Measurements from ENCODE around the gene STRN4. TPM values are rescaled to one million over a fixed set of nuclear protein-coding genes. Genes with fewer than 3 reads are reported as not detected.
A peak's percentile ranks its signal among the peaks of the same experiment; 100 is the strongest.
"Not testable (repeated sequence)": the region's sequence is repeated elsewhere in the genome, so short reads cannot be mapped to it uniquely, and the experiment has no call there.

STRN4 gene
- total RNA-seq, 1 donor from 2014 or later: 116 TPM

- Mint-ChIP-seq H3K27ac (peak overlapping the region; percentile 94), H3K9me3 (no peaks in the 10 kb centered on the region), H3K4me3 (peak overlapping the region; percentile 93), H3K4me1 (ENCODE audit: low read depth) (peaks cover 43% of the 10 kb centered on the region), H3K36me3 (ENCODE audit: low read depth) (peaks cover 19% of the 10 kb centered on the region), H3K27me3 (ENCODE audit: insufficient read depth) (no peaks in the 10 kb centered on the region)
- no peak for DNase-seq (ENCODE audit: low spot score)
- intact Hi-C loops (cut with micrococcal nuclease): loop anchor here (1.0 to 2.0 kb wide), 7 partner anchors 11 to 143 kb away; partner anchors contain the start of genes ARHGAP35, DACT3, FKRP and SLC1A5
Measured at GRCh38 chr19:46717716-46718143, 28.5 kb downstream of the STRN4 start.

- Mint-ChIP-seq H3K9me3 (no peaks in the 10 kb centered on the region), H3K27ac (peak within 1 kb of the TSS; percentile 94), H3K36me3 (ENCODE audit: low read depth) (peaks cover 23% of the 10 kb centered on the region), H3K4me1 (ENCODE audit: low read depth) (peaks cover 42% of the 10 kb centered on the region), H3K27me3 (ENCODE audit: insufficient read depth) (no peaks in the 10 kb centered on the region), H3K4me3 (peak within 1 kb of the TSS; percentile 93)
- DNase-seq (ENCODE audit: low spot score): peak; percentile 86
- intact Hi-C loops (cut with micrococcal nuclease): loop anchor here (1.0 to 2.0 kb wide), 6 partner anchors 11 to 143 kb away; partner anchors contain the start of genes ARHGAP35, DACT3, FKRP and STRN4
Measured at GRCh38 chr19:46717034-46717715, 29.1 kb downstream of the STRN4 start, which contains the start of gene PRKD2. PRKD2 (minus strand) TSS chr19:46717114; CDS start chr19:46716370, 744 bp downstream.

- Mint-ChIP-seq H3K27ac (peak overlapping the region; percentile 89), H3K36me3 (ENCODE audit: low read depth) (peaks cover 19% of the 10 kb centered on the region), H3K9me3 (no peaks in the 10 kb centered on the region), H3K27me3 (ENCODE audit: insufficient read depth) (no peaks in the 10 kb centered on the region), H3K4me3 (peak overlapping the region; percentile 93), H3K4me1 (ENCODE audit: low read depth) (peaks cover 38% of the 10 kb centered on the region)
- intact Hi-C loops (cut with micrococcal nuclease): loop anchor here (1.0 to 2.0 kb wide), 6 partner anchors 12 to 144 kb away; partner anchors contain the start of genes ARHGAP35, DACT3, FKRP and STRN4
- DNase-seq (ENCODE audit: low spot score): no peak
Measured at GRCh38 chr19:46716672-46717033, 29.6 kb downstream of the STRN4 start.

- no peak for DNase-seq (ENCODE audit: low spot score)
- H3K9me3 Mint-ChIP-seq: no peaks in the 10 kb centered on the region
- H3K36me3 Mint-ChIP-seq (ENCODE audit: low read depth): peaks cover 16% of the 10 kb centered on the region
- H3K27ac Mint-ChIP-seq: peak overlapping the region; percentile 89
- intact Hi-C loops (cut with micrococcal nuclease): loop anchor here (2.0 kb wide), 4 partner anchors 31 to 115 kb away; partner anchors contain the start of genes CALM3, DACT3, FKRP and STRN4
- no peaks in the 10 kb centered on the region for H3K27me3 Mint-ChIP-seq (ENCODE audit: insufficient read depth)
- H3K4me3 Mint-ChIP-seq: peak overlapping the region; percentile 93
- H3K4me1 Mint-ChIP-seq (ENCODE audit: low read depth): peaks cover 38% of the 10 kb centered on the region
Measured at GRCh38 chr19:46715975-46716671, 30.1 kb downstream of the STRN4 start.

GRCh38 chr19:46715620-46715974 is 30.7 kb downstream of the STRN4 start:
- Mint-ChIP-seq H3K27me3 (ENCODE audit: insufficient read depth) (no peaks in the 10 kb centered on the region), H3K27ac (peak overlapping the region; percentile 82), H3K9me3 (no peaks in the 10 kb centered on the region), H3K4me1 (ENCODE audit: low read depth) (peaks cover 34% of the 10 kb centered on the region), H3K4me3 (peak overlapping the region; percentile 93), H3K36me3 (ENCODE audit: low read depth) (peaks cover 16% of the 10 kb centered on the region)
- no peak for DNase-seq (ENCODE audit: low spot score)
- intact Hi-C loops (cut with micrococcal nuclease): loop anchor here (2.0 kb wide), 2 partner anchors 99 to 115 kb away; partner anchors contain the start of gene CALM3

GRCh38 chr19:46714444-46715106 is 31.7 kb downstream of the STRN4 start:
- peak overlapping the region; percentile 93 for H3K4me3 Mint-ChIP-seq
- H3K9me3 Mint-ChIP-seq: no peaks in the 10 kb centered on the region
- peak overlapping the region; percentile 87 for H3K27ac Mint-ChIP-seq
- H3K36me3 Mint-ChIP-seq (ENCODE audit: low read depth): peaks cover 14% of the 10 kb centered on the region
- peaks cover 33% of the 10 kb centered on the region for H3K4me1 Mint-ChIP-seq (ENCODE audit: low read depth)
- intact Hi-C loops (cut with micrococcal nuclease): loop anchor here (2.0 kb wide), 2 partner anchors 98 to 114 kb away; partner anchors contain the start of gene CALM3
- no peaks in the 10 kb centered on the region for H3K27me3 Mint-ChIP-seq (ENCODE audit: insufficient read depth)
- DNase-seq (ENCODE audit: low spot score): peak; percentile 67

- peak overlapping the region; percentile 93 for H3K4me3 Mint-ChIP-seq
- peak; percentile 67 for DNase-seq (ENCODE audit: low spot score)
- H3K27me3 Mint-ChIP-seq (ENCODE audit: insufficient read depth): no peaks in the 10 kb centered on the region
- H3K36me3 Mint-ChIP-seq (ENCODE audit: low read depth): peaks cover 8% of the 10 kb centered on the region
- H3K9me3 Mint-ChIP-seq: no peaks in the 10 kb centered on the region
- peak overlapping the region; percentile 87 for H3K27ac Mint-ChIP-seq
- peaks cover 26% of the 10 kb centered on the region for H3K4me1 Mint-ChIP-seq (ENCODE audit: low read depth)
- intact Hi-C loops (cut with micrococcal nuclease): loop anchor here (2.0 kb wide), 2 partner anchors 97 to 113 kb away; partner anchors contain the start of gene CALM3
Measured at GRCh38 chr19:46713781-46714443, 32.3 kb downstream of the STRN4 start.

GRCh38 chr19:46712768-46713338 is 33.4 kb downstream of the STRN4 start:
- H3K36me3 Mint-ChIP-seq (ENCODE audit: low read depth); H3K9me3 Mint-ChIP-seq; intact Hi-C loops (cut with micrococcal nuclease); H3K27me3 Mint-ChIP-seq (ENCODE audit: insufficient read depth); DNase-seq (ENCODE audit: low spot score); H3K27ac Mint-ChIP-seq: not testable (repeated sequence)
- peaks cover 16% of the 10 kb centered on the region for H3K4me1 Mint-ChIP-seq (ENCODE audit: low read depth)
- H3K4me3 Mint-ChIP-seq: peak overlapping the region; percentile 93

GRCh38 chr19:46710687-46711086 is 35.6 kb downstream of the STRN4 start:
- no peak overlapping the region for H3K4me3 Mint-ChIP-seq
- no peaks in the 10 kb centered on the region for H3K9me3 Mint-ChIP-seq
- no peak for DNase-seq (ENCODE audit: low spot score)
- no peaks in the 10 kb centered on the region for H3K27me3 Mint-ChIP-seq (ENCODE audit: insufficient read depth)
- H3K36me3 Mint-ChIP-seq (ENCODE audit: low read depth): peaks cover 21% of the 10 kb centered on the region
- H3K4me1 Mint-ChIP-seq (ENCODE audit: low read depth): peaks cover 11% of the 10 kb centered on the region
- no peak overlapping the region for H3K27ac Mint-ChIP-seq
- intact Hi-C loops (cut with micrococcal nuclease): no loop called here

GRCh38 chr19:46704379-46705076 is 41.7 kb downstream of the STRN4 start:
- peak; percentile 71 for DNase-seq (ENCODE audit: low spot score)
- H3K9me3 Mint-ChIP-seq: no peaks in the 10 kb centered on the region
- H3K4me3 Mint-ChIP-seq: no peak overlapping the region
- H3K4me1 Mint-ChIP-seq (ENCODE audit: low read depth): peaks cover 9% of the 10 kb centered on the region
- intact Hi-C loops (cut with micrococcal nuclease): loop anchor here (1.0 kb wide), 3 partner anchors 13 to 49 kb away; partner anchors contain the start of gene PRKD2
- H3K36me3 Mint-ChIP-seq (ENCODE audit: low read depth): peaks cover 36% of the 10 kb centered on the region
- peak overlapping the region; percentile 20 for H3K27ac Mint-ChIP-seq
- H3K27me3 Mint-ChIP-seq (ENCODE audit: insufficient read depth): no peaks in the 10 kb centered on the region

GRCh38 chr19:46700704-46701103 is 45.5 kb downstream of the STRN4 start:
- no peak overlapping the region for H3K4me3 Mint-ChIP-seq
- no peaks in the 10 kb centered on the region for H3K27me3 Mint-ChIP-seq (ENCODE audit: insufficient read depth)
- no peaks in the 10 kb centered on the region for H3K9me3 Mint-ChIP-seq
- peaks cover 9% of the 10 kb centered on the region for H3K4me1 Mint-ChIP-seq (ENCODE audit: low read depth)
- H3K27ac Mint-ChIP-seq: no peak overlapping the region
- intact Hi-C loops (cut with micrococcal nuclease): no loop called here
- peaks cover 41% of the 10 kb centered on the region for H3K36me3 Mint-ChIP-seq (ENCODE audit: low read depth)
- DNase-seq (ENCODE audit: low spot score): no peak

All from activated T-helper 1 cell treated with anti-CD3 and anti-CD28 coated beads, Interleukin-12 subunit alpha, Interleukin-12 subunit beta, Interleukin-2, Interleukin-4 antibody, amounts not matched to agents 30 ng/mL and 10 ng/mL and 1 ng/mL, durations not matched to agents 14 hours and 24 hours and 36 hours (primary cell).